GM15510 (cell line): ENCODE measurements around the gene FOXP1.

ENCODE experiments used
- POLR2A ChIP-seq: IDR thresholded peaks from 3 replicates; pipeline ENCODE4 v1.6.1; 2011; ENCODE audit warnings: borderline replicate concordance; ENCODE audit not compliant: insufficient read length; ENCODE audit errors: extremely low read depth

Gene FOXP1

GRCh38 chr3:71095511-71096291 is 487.8 kb downstream of the FOXP1 start:
- no peak for TF ChIP-seq POLR2A

GRCh38 chr3:71094658-71095209 is 488.8 kb downstream of the FOXP1 start:
- TF ChIP-seq POLR2A: no peak

- TF ChIP-seq POLR2A: no peak
Measured at GRCh38 chr3:71092665-71093064, 490.9 kb downstream of the FOXP1 start.

- no peak for TF ChIP-seq POLR2A
Measured at GRCh38 chr3:71090207-71090606, 493.3 kb downstream of the FOXP1 start.

GRCh38 chr3:71089271-71089847 is 494.2 kb downstream of the FOXP1 start:
- TF ChIP-seq POLR2A: no peak

GRCh38 chr3:71088742-71089141 is 494.8 kb downstream of the FOXP1 start:
- no peak for TF ChIP-seq POLR2A

- no peak for TF ChIP-seq POLR2A
Measured at GRCh38 chr3:71088019-71088708, 495.4 kb downstream of the FOXP1 start.

GRCh38 chr3:71087143-71088018 is 496.1 kb downstream of the FOXP1 start:
- no peak for TF ChIP-seq POLR2A

GRCh38 chr3:71086777-71087142 is 496.8 kb downstream of the FOXP1 start:
- TF ChIP-seq POLR2A: no peak

GRCh38 chr3:71083726-71084131 is 499.8 kb downstream of the FOXP1 start:
- no peak for TF ChIP-seq POLR2A

GRCh38 chr3:71082833-71083232 is 500.7 kb downstream of the FOXP1 start:
- TF ChIP-seq POLR2A: no peak

GRCh38 chr3:71080517-71081083 is 502.9 kb downstream of the FOXP1 start:
- TF ChIP-seq POLR2A: no peak

GRCh38 chr3:71078723-71079525 is 504.6 kb downstream of the FOXP1 start:
- no peak for TF ChIP-seq POLR2A
